PFSK-1 (cell line): ENCODE results near the gene APBB2.

Experiments used
- FOXP2 ChIP-seq: optimal IDR thresholded peaks from 2 replicates; pipeline ENCODE3; 2011; ENCODE audit warnings: borderline replicate concordance, control low read depth, inconsistent platforms; ENCODE audit not compliant: insufficient read depth; ENCODE audit errors: extremely low read length, extremely low read depth
- POLR2AphosphoS5 ChIP-seq: IDR thresholded peaks from 2 replicates; pipeline ENCODE4 v1.6.1; 2012; ENCODE audit warnings: low read depth, mild to moderate bottlenecking, control low read depth, low read length, moderate library complexity
- SIN3A ChIP-seq: IDR thresholded peaks from 2 replicates; pipeline ENCODE4 v1.6.1; 2012; ENCODE audit warnings: mild to moderate bottlenecking, low read length, moderate library complexity, borderline replicate concordance; ENCODE audit not compliant: insufficient read depth
- TAF1 ChIP-seq: IDR thresholded peaks from 2 replicates; pipeline ENCODE4 v1.6.1; 2012; ENCODE audit warnings: low read length, control low read depth, borderline replicate concordance; ENCODE audit not compliant: insufficient read depth
- TF ChIP-seq, protein P1 (sequence below), 2 experiments: IDR thresholded peaks; 2 replicates each; pipeline versions ENCODE4 v1.6.1 to v1.8.0; 2011 to 2012; ENCODE audit warnings: low read depth in 2 of 2, low read length in 2 of 2, control low read depth in 1 of 2, inconsistent platforms in 1 of 2, mild to moderate bottlenecking in 1 of 2, moderate library complexity in 1 of 2; ENCODE audit not compliant: insufficient read depth in 1 of 2

Gene APBB2

DNA sequence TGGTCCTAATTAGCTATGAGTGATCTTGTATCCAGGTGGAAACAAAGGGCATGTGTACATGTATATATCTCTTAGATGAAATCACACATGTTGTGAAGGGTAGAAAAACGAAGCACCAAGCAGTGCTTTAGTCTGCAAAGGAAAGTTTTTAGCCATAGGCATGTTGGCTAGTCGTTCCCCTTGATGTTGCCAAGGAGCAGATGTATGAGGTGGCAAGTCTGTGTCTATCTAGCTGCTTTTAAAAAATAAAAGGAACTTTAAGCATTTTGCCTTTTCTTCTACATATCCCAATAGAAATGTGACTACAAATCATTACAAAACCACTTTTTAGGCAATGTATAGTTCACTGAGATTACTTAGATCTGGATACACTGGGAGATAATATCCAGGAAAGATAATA lies 401.5 kb downstream of the APBB2 start:
- TF ChIP-seq, protein P1, sequence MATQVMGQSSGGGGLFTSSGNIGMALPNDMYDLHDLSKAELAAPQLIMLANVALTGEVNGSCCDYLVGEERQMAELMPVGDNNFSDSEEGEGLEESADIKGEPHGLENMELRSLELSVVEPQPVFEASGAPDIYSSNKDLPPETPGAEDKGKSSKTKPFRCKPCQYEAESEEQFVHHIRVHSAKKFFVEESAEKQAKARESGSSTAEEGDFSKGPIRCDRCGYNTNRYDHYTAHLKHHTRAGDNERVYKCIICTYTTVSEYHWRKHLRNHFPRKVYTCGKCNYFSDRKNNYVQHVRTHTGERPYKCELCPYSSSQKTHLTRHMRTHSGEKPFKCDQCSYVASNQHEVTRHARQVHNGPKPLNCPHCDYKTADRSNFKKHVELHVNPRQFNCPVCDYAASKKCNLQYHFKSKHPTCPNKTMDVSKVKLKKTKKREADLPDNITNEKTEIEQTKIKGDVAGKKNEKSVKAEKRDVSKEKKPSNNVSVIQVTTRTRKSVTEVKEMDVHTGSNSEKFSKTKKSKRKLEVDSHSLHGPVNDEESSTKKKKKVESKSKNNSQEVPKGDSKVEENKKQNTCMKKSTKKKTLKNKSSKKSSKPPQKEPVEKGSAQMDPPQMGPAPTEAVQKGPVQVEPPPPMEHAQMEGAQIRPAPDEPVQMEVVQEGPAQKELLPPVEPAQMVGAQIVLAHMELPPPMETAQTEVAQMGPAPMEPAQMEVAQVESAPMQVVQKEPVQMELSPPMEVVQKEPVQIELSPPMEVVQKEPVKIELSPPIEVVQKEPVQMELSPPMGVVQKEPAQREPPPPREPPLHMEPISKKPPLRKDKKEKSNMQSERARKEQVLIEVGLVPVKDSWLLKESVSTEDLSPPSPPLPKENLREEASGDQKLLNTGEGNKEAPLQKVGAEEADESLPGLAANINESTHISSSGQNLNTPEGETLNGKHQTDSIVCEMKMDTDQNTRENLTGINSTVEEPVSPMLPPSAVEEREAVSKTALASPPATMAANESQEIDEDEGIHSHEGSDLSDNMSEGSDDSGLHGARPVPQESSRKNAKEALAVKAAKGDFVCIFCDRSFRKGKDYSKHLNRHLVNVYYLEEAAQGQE (IDR thresholded peaks at IDR 0.05; ENCODE audit: insufficient read depth in 1 of 2, low read depth in 2 of 2, low read length in 2 of 2) = no peak
- TF ChIP-seq POLR2AphosphoS5 (no peak), TAF1 (no peak), SIN3A (no peak), FOXP2 (no peak)

DNA sequence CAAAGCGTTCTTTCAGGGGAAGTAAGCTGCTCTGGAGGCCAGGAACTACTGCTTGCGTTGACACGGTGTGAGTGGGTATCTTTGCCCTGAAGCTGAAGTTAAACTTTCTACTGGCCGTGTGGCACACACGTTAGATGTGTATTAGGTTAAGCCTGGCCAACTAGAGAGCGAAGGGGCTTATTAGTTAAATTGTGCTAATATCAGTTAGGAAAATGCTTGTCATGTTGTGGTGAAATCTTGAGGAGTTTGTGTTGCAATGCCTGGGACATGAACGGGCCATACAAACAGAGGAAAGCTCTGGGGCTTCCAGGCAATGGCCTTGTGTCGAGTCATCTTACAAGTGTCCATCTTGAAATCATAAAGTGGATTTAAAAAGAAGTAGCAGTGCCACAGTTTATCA lies 402.0 kb downstream of the APBB2 start:
- no peak for TF ChIP-seq POLR2AphosphoS5
- TF ChIP-seq TAF1 = no peak
- no peak for TF ChIP-seq SIN3A
- no peak for TF ChIP-seq FOXP2

DNA sequence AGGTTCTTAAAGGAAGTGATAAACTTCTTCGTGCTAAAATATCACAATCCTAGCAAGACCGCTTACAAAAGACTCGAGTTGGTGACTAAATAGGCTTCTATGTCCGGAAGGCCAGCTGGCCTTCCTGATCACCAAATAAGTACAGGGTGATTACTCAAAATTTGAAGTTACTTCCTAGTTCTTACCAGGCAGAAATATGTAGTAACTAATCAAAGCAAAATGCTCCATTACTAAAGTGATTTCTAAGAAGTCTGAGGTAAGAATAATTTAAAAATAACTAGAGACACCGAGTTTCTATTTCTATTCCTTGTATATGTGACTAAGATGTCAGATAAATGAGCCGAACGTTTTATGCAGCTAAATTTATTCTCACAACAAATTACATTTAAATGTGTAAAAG lies 402.4 kb downstream of the APBB2 start:
- TF ChIP-seq SIN3A = no peak
- no peak for TF ChIP-seq TAF1
- TF ChIP-seq FOXP2 = no peak
- TF ChIP-seq, protein P1 (IDR thresholded peaks at IDR 0.05; ENCODE audit: insufficient read depth in 1 of 2, low read depth in 2 of 2, low read length in 2 of 2) = no peak
- TF ChIP-seq POLR2AphosphoS5 = no peak

DNA sequence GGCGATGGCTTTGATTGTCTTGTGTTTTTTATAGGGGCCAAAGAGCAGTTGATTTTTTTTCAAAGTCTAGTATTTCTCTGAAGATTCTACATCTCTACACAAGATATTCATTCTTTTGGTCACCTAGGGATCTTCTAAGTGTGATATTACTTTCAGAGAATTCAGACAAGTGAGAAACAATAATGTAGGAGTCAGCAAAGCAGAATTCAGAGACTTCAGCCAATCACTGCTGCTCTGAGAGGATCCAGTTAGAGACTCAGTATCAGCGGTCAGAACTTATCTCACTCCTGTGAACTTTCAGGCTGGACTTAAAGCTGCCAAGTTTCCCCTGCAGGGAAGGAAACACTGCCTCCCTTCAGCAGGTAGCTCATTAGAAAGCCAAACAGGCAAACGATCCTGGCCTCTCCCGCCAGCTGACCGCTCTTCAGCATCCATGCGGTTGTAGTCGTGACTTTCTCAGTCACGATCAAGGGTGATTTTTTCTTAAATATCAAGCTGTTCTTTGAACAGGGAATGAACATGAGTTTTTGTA lies 405.4 kb downstream of the APBB2 start:
- TF ChIP-seq, protein P1 (IDR thresholded peaks at IDR 0.05; ENCODE audit: insufficient read depth in 1 of 2, low read depth in 2 of 2, low read length in 2 of 2) = no peak
- TF ChIP-seq POLR2AphosphoS5 (no peak), SIN3A (no peak), FOXP2 (no peak), TAF1 (no peak)

- TF ChIP-seq, protein P1 (IDR thresholded peaks at IDR 0.05; ENCODE audit: insufficient read depth in 1 of 2, low read depth in 2 of 2, low read length in 2 of 2) = no peak
- TF ChIP-seq POLR2AphosphoS5 (no peak), FOXP2 (no peak), TAF1 (no peak), SIN3A (no peak)
Observed at GRCh38 chr4:40804598-40804997, 409.7 kb downstream of the APBB2 start.
